Measurements from ENCODE around the gene SIK3.

Gene SIK3

DNA sequence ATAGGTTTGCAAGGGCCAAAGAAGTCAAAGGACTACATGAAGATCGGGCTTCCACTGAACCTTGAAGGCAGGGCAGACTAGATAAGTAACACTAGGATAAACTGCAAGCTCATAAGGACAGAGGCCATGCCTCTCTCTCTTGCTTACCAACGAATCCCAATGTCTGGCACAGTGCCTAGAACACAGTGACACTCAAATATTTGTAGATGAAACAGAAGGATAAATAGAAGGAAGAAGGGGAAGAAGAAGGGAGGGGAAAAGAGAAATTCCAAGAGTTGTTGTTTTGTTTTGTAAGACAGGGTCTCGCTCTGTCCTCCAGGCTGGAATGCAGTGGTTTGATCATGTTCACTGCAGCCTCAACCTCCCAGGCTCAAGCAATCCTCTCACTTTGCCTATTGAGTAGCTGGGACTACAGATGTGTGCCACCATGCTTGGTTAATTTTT lies 26.9 kb downstream of the SIK3 start:
- TF ChIP-seq TAF1 (IDR thresholded peaks at IDR 0.05; ENCODE audit: borderline replicate concordance, insufficient read depth, low read length), result no peak
- no peak for TF ChIP-seq SIN3A (IDR thresholded peaks at IDR 0.05; ENCODE audit: borderline replicate concordance, insufficient read depth, low read length)
- TF ChIP-seq FOXP2 (optimal IDR thresholded peaks at IDR 0.05; ENCODE audit: borderline replicate concordance, extremely low read depth, extremely low read length, insufficient read depth), result no peak
- no peak for TF ChIP-seq POLR2AphosphoS5 (IDR thresholded peaks at IDR 0.05; ENCODE audit: low read depth, low read length)
- TF ChIP-seq, protein P1, sequence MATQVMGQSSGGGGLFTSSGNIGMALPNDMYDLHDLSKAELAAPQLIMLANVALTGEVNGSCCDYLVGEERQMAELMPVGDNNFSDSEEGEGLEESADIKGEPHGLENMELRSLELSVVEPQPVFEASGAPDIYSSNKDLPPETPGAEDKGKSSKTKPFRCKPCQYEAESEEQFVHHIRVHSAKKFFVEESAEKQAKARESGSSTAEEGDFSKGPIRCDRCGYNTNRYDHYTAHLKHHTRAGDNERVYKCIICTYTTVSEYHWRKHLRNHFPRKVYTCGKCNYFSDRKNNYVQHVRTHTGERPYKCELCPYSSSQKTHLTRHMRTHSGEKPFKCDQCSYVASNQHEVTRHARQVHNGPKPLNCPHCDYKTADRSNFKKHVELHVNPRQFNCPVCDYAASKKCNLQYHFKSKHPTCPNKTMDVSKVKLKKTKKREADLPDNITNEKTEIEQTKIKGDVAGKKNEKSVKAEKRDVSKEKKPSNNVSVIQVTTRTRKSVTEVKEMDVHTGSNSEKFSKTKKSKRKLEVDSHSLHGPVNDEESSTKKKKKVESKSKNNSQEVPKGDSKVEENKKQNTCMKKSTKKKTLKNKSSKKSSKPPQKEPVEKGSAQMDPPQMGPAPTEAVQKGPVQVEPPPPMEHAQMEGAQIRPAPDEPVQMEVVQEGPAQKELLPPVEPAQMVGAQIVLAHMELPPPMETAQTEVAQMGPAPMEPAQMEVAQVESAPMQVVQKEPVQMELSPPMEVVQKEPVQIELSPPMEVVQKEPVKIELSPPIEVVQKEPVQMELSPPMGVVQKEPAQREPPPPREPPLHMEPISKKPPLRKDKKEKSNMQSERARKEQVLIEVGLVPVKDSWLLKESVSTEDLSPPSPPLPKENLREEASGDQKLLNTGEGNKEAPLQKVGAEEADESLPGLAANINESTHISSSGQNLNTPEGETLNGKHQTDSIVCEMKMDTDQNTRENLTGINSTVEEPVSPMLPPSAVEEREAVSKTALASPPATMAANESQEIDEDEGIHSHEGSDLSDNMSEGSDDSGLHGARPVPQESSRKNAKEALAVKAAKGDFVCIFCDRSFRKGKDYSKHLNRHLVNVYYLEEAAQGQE (IDR thresholded peaks at IDR 0.05; ENCODE audit: insufficient read depth in 1 of 2, low read depth in 2 of 2, low read length in 2 of 2), result no peak

DNA sequence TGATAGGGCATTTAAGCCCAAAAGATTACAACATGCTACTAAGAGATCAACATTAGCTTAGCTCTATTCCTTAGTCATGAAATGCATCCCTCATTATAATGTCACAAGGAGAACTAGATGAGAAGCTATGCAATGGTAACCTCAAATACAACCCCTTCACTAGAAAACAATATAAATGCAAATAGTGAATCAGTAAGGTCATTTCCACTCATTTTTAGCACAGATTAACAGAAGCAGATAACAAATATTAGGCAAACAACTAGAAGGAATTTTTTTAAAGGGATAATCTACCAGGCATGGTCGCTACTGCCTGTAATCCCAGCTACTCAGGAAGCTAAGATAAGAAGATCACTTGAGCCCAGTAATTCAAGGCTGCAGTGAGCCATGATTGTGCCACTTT lies 28.2 kb downstream of the SIK3 start:
- TF ChIP-seq SIN3A (IDR thresholded peaks at IDR 0.05; ENCODE audit: borderline replicate concordance, insufficient read depth, low read length) (no peak), POLR2AphosphoS5 (IDR thresholded peaks at IDR 0.05; ENCODE audit: low read depth, low read length) (no peak), FOXP2 (optimal IDR thresholded peaks at IDR 0.05; ENCODE audit: borderline replicate concordance, extremely low read depth, extremely low read length, insufficient read depth) (no peak), TAF1 (IDR thresholded peaks at IDR 0.05; ENCODE audit: borderline replicate concordance, insufficient read depth, low read length) (no peak)
- TF ChIP-seq, protein P1 (IDR thresholded peaks at IDR 0.05; ENCODE audit: insufficient read depth in 1 of 2, low read depth in 2 of 2, low read length in 2 of 2), result no peak

DNA sequence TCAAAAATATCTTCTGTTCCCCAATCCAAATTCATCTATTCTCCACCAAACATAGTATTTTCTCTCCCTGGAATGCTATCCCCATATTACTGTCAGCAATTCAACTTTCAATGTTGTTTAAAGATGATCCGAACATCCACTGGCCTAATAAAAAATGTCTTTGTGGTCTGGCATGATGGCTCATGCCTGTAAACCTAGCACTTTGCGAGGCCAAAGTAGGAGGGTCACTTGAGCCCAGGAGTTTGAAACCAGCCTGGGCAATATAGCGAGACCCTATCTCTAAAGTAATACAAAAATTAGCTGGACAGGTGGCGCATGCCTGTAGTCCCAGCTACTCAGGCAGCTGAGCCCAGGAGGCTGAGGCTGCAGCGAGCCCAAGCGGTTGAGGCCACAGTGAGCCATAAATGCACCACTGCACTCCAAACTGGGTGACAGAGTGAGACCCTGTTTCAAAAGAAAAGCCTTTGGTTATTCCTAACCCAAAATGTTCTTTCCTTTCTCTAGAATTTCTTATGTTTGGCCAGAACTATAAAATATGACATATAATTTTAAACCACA lies 29.8 kb downstream of the SIK3 start:
- TF ChIP-seq TAF1 (IDR thresholded peaks at IDR 0.05; ENCODE audit: borderline replicate concordance, insufficient read depth, low read length) (no peak), FOXP2 (optimal IDR thresholded peaks at IDR 0.05; ENCODE audit: borderline replicate concordance, extremely low read depth, extremely low read length, insufficient read depth) (no peak), SIN3A (IDR thresholded peaks at IDR 0.05; ENCODE audit: borderline replicate concordance, insufficient read depth, low read length) (no peak), POLR2AphosphoS5 (IDR thresholded peaks at IDR 0.05; ENCODE audit: low read depth, low read length) (no peak)
- TF ChIP-seq, protein P1 (IDR thresholded peaks at IDR 0.05; ENCODE audit: insufficient read depth in 1 of 2, low read depth in 2 of 2, low read length in 2 of 2), result no peak

DNA sequence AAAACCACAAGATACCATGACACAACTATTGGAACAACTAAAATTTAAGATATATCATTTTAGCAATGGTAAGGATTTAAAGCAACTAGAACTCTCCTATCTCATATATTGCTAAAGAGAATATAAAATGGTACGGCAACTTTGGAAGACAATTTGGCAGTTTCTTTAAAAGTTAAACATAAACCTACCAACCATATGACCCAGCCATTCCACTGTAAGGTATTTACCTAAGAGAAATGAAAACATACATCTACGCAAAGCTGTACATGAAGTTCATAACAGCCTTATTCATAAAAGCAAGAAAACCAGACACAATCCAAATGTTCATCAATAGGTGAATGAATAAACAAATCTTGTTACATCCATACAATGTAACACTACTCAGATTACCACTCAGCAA lies 31.3 kb downstream of the SIK3 start:
- no peak for TF ChIP-seq SIN3A (IDR thresholded peaks at IDR 0.05; ENCODE audit: borderline replicate concordance, insufficient read depth, low read length)
- no peak for TF ChIP-seq TAF1 (IDR thresholded peaks at IDR 0.05; ENCODE audit: borderline replicate concordance, insufficient read depth, low read length)
- TF ChIP-seq, protein P1 (IDR thresholded peaks at IDR 0.05; ENCODE audit: insufficient read depth in 1 of 2, low read depth in 2 of 2, low read length in 2 of 2), result no peak
- TF ChIP-seq FOXP2 (optimal IDR thresholded peaks at IDR 0.05; ENCODE audit: borderline replicate concordance, extremely low read depth, extremely low read length, insufficient read depth), result no peak
- no peak for TF ChIP-seq POLR2AphosphoS5 (IDR thresholded peaks at IDR 0.05; ENCODE audit: low read depth, low read length)
